H1 (cell line): ENCODE data around the gene TRIM9. TPM values are rescaled to one million over a fixed set of nuclear protein-coding genes. Genes with fewer than 3 reads are reported as not detected.

ENCODE experiments used
- SAP30 ChIP-seq: fragments of 300-600 bp; sonication (generic); IDR thresholded peaks from 2 replicates; pipeline ENCODE4 v1.7.1; 2012; ENCODE audit warnings: low read length, moderate library complexity, mild to moderate bottlenecking, inconsistent platforms; ENCODE audit not compliant: insufficient read depth, insufficient replicate concordance
- SIN3A ChIP-seq, 2 experiments: IDR thresholded peaks in 1 of 2; conservative IDR thresholded peaks in 1 of 2; 2 replicates each; pipeline ENCODE4 v1.6.1; 2011 to 2012; ENCODE audit warnings: low read length in 2 of 2, improper control_type of control experiment in 1 of 2, low read depth in 1 of 2, mild to moderate bottlenecking in 1 of 2
- USF2 ChIP-seq: IDR thresholded peaks from 2 replicates; pipeline ENCODE4 v1.6.1; 2011; ENCODE audit warnings: low read length, improper control_type of control experiment
- polyA plus RNA-seq, 7 experiments: library from polyadenylated mRNA; depleted of rRNA in 3 of 7; stranded (reverse) in 5 of 7; unstranded in 2 of 7; fragments of >200 nt in 5 of 7; fragments of 200-250 nt in 2 of 7; gene quantifications; 1 replicate in 5 of 7; 2 replicates in 1 of 7; 4 replicates in 1 of 7; pipeline versions ENCODE4 v1.2.1 to v1.2.3, GENCODE V29; 2011 to 2013; ENCODE audit warnings: missing spikeins in 2 of 7, mixed read lengths in 2 of 7
- total RNA-seq: library from RNA; stranded (reverse); fragmentation: NEBNext Ultra II Directional; extraction: Animal tissue kit (Norgen Biotek cat#: 25700); gene quantifications from 2 replicates; pipeline ENCODE4 v1.2.1, GENCODE V29; 2021

TRIM9 gene
- total and polyA plus RNA-seq, 2 of the 8 experiments (the other 6 are each of a cell fraction or from before 2014, with no cell fraction given), result 2.7 to 5.4 TPM

- TF ChIP-seq SIN3A (conservative IDR thresholded peaks at IDR 0.05 in 1 of 2, IDR thresholded peaks at IDR 0.05 in 1 of 2; ENCODE audit: low read depth in 1 of 2, low read length in 2 of 2) (no peak), USF2 (no peak), SAP30 (no peak)
Observed at GRCh38 chr14:51119411-51120051, 24.6 kb upstream of the TRIM9 start (continued).
